GM12875 (cell line): ENCODE data around the gene CTNNA3.

Experiments used
- H3K4me3 ChIP-seq: one replicate; pipeline ENCODE4 v1.5.1; 2011; ENCODE audit warnings: low read depth, low read length, control low read depth
- TF ChIP-seq, protein P1 (sequence below): IDR thresholded peaks from 2 replicates; pipeline ENCODE4 v1.5.1; 2011; ENCODE audit warnings: low read depth, mild to moderate bottlenecking, control low read depth, inconsistent platforms, low read length, moderate library complexity, borderline replicate concordance; ENCODE audit not compliant: insufficient read depth

Gene CTNNA3

DNA sequence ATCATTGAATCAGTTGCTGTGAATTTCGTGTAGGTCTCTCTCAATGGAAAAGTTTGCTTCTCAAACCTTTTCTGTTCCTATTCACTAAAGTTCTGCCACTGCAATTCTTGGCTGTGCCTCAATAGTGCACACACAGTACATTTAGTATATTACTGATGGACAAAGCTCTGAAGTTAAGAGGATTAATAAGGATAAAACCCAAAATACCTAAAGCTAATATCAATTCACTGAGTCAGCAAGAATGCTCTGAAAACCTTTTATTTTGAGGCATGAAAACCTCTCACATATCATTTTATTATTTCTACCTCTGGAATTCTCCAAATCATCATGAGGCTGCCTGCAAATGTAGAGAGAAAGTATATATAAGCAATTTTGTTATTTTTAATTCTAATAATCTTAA lies 1403.5 kb downstream of the CTNNA3 start:
- no peak overlapping the region for H3K4me3 ChIP-seq
- TF ChIP-seq, protein P1, sequence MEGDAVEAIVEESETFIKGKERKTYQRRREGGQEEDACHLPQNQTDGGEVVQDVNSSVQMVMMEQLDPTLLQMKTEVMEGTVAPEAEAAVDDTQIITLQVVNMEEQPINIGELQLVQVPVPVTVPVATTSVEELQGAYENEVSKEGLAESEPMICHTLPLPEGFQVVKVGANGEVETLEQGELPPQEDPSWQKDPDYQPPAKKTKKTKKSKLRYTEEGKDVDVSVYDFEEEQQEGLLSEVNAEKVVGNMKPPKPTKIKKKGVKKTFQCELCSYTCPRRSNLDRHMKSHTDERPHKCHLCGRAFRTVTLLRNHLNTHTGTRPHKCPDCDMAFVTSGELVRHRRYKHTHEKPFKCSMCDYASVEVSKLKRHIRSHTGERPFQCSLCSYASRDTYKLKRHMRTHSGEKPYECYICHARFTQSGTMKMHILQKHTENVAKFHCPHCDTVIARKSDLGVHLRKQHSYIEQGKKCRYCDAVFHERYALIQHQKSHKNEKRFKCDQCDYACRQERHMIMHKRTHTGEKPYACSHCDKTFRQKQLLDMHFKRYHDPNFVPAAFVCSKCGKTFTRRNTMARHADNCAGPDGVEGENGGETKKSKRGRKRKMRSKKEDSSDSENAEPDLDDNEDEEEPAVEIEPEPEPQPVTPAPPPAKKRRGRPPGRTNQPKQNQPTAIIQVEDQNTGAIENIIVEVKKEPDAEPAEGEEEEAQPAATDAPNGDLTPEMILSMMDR: no peak

DNA sequence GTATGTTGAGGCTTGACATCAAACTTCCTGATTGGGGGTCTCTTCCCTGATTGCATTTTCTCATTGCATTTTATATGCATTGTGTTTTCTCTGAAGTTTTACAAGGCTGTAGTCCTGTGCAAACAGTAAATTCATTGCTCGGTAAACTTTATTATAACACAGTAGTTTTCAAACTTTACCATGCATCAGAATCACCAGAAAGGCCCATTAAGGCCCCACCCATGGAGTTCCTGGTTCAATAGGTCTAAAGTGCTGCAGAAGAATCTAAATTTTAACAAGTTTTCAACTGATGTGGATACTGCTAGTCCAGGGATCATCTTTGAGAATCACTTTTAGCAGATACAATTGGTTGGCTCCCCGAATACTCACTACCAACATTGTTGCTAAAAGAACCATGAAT lies 1404.9 kb downstream of the CTNNA3 start:
- no peak overlapping the region for H3K4me3 ChIP-seq
- TF ChIP-seq, protein P1: no peak

DNA sequence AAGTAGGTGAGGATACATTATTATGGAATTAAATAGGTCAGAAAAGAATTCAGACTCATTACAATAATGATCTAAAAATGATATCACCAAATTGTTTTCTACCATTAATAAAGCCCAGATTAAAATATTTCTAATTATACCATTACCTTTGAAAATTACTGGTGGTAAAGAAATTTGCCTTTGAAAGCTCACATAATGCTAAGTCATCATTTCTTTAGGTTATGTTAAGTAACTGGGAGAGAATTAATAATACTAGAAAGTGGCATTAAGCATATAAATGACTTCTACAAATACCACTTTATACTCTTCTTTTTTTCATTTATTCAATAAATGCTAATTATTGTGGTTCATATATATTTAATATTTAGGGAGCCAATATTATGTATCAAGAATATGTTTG lies 1411.4 kb downstream of the CTNNA3 start:
- no peak overlapping the region for H3K4me3 ChIP-seq
- TF ChIP-seq, protein P1: no peak

DNA sequence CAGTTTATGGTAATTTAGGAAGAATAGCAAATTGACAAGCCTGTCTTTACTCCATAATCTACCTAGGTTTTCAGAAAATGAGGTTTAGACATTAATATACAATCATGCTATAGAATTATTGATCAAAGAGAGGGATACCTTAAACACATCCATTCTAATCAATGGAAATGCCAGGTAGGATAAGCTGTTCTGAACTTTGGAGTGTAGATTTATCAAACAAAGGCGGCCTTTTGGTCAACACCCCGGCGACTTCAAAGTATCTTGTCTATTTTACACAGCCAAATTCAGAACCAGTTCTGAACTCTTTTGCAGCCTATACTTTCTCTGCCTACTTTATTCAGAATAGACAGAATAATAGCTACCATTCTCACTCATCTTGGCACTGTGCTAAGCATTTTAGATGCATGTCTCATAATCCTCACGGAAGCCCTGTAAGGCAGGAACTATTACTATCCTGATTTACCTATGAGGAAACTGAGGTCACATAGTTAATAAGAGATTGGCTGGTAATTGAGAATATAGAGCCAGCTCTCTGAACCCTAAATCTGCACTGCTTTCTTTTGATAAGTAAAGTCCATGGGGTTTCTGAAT lies 1412.0 kb downstream of the CTNNA3 start:
- TF ChIP-seq, protein P1: no peak
- H3K4me3 ChIP-seq: no peak overlapping the region

DNA sequence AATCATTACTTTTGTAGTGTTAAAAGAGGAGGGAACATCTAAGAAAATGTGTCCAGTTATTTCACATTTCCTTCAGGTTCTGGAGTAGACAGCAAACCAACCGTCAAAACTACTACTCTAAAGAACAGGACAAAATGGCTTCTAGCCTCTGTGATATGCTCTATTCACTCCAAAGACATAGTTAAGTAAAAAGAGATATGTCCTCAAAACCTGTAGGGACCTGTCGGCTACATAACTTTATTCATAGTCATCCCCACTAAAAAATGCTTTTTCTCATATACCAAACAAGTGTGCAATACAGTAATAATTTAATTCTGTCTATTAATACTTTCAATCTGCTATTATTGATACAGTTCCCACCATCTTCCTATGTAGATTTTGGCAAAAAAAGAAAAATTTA lies 1412.9 kb downstream of the CTNNA3 start:
- TF ChIP-seq, protein P1: no peak

DNA sequence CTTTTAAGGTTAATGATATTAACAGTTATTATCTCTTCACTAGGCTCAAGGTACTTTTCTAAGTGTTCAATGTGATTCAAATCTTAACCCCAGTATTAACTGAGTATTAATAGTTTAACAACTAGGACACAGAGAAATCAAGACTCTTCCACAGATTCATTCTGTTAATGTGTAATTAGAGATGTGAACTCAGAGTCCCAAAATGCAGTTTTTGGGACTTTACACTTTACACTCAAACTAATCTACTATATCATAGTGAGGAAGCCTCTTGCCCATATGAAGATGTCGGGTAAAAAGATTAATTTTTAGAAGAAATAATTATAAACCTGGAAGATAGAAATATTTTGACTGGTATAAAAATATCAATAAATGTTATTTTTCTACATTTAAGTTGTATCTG lies 1414.7 kb downstream of the CTNNA3 start:
- no peak overlapping the region for H3K4me3 ChIP-seq

More for the DNA sequence above, 1412.9 kb downstream of the CTNNA3 start:
- H3K4me3 ChIP-seq: no peak overlapping the region

DNA sequence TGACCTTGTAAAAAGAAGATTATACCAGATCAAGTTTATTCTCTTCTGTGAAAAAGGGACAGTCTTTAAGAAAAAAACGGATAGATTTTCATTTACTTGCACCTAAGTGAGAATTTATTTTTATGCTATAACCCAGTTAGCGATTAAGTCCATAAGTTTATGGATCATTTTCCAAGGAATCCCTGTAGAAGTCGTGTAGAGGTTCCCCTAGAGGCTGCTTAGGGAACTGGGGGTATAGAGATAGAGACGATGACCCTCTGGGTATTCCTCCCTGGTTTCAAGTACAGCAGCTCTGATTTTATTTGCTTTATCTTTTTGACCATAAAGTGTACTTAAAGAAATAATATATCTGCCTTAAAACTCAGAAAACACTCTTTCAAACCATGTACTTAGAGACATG lies 1418.5 kb downstream of the CTNNA3 start:
- H3K4me3 ChIP-seq: no peak overlapping the region
- TF ChIP-seq, protein P1: peak; percentile 26; the same call in 1 of the 2 replicates

More for the DNA sequence above, 1414.7 kb downstream of the CTNNA3 start:
- TF ChIP-seq, protein P1: no peak
